ENCODE data around the gene NAXE.

DNA sequence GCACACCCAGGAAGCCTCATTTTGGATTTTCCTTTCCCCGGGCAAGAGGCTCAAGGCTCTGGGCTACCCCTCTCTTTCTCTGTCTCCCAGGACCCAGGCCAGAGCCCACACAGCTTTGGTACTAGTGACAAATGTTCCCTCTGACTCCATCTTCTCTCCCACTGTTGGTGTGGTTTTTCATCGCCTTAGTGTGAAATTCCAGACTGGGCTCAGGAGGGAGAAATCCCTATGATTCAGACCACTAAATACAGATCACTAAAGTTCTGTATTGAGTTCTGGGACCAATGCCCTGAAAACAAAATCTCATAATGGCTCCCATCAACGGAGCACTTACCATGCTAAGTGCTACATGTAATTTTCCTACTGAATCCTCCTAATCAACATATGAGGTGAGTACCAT, 45.3 kb upstream of the NAXE start:
- TF ChIP-seq CTCF (IDR thresholded peaks at IDR 0.05; ENCODE audit: borderline replicate concordance, extremely low read depth, low read length, poor library complexity, severe bottlenecking) (no peak), EZH2 (IDR thresholded peaks at IDR 0.05; ENCODE audit: borderline replicate concordance, low read depth, low read length, severe bottlenecking) (no peak)
